HG03196 (cell line): ENCODE results near the gene CCDC116.
"Not testable (repeated sequence)": the region's sequence is repeated elsewhere in the genome, so short reads cannot be mapped to it uniquely, and the experiment has no call there.

Source experiments
- ATAC-seq: cut with Tn5 transposase; IDR thresholded peaks from one replicate; pipeline ENCODE4 v1.9.1; 2021; ENCODE audit not compliant: unreplicated experiment

CCDC116 gene

DNA sequence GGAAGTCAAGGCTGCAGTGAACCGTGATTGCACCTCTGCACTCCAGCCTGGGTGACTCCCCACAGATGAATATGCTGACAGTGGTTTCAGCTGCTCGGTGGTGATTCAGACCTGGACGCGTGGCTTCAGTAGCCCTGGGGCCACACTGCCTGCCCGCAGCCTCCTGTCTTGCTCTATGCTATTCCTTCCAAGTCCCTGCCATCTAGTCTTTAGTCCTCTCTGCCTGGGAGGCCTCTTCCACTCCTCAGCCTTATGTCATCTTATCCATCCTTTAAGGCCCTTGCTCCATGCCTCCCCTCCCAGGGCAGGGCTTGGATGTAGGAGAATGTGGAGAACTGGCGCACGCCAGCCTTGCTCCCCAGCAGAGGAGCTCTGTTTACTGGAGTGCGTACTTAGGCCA lies 25.8 kb upstream of the CCDC116 start:
- ATAC-seq, result no peak

DNA sequence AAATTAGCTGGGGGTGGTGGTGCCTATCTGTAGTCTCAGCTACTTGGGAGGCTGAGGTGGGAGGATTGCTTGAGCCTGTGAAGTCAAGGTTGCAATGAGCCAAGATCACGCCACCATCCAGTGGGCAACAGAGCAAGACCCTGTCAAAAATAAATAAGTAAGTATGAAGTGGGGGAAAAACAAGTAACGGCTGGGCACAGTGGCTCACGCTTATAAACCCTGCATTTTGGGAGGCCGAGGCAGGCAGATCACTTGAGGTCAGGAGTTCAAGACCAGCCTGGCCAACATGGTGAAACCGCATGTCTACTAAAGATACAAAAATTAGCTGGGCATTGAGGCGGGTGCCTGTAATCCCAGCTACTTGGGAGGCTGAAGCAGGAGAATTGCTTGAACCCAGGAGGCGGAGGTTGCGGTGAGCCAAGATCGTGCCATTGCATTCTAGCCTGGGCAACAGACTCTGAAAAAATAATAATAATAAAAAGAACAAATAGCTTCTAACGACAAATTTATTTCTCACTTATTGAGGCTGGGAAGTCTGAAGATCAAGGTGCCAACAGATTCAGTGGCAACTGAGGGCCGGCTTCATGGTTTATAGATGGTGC lies 22.9 kb upstream of the CCDC116 start:
- not testable (repeated sequence) for ATAC-seq

DNA sequence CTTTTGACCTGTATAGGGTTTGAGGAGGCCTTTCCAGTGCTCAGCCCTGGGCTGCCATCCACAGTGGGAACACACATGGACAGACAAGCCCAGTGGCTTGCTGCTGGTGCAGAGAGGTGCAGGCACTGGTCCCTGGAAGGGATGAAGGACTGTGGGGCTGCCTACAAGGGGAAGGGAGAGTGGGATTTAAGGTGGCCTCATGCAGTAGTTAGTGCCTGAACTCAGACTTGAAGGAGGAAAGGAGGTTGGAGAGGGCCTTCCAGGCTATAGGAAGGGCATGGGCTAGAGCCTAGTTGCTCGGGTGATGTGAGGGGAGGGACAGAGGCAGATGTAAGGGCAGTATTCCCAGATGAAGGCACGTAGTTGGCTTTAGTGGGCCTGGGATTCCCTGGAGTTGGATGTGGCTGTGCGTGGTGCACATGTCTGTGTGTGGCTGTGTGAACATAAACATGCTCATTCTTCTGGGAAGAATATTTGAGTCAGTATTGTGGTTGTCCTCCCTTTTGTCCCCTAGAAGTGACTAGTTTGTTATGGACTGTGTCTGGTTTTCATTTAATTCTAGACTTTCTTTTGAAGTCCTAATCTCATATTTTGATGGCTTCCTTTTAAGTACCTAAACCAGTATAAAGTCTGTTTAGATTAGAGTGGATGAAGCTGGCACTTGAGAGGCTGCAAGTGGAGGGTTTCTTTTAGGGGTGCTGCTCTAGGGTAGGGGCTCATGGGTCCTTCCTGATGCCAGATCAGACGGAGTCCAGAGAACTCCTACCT lies 21.2 kb upstream of the CCDC116 start:
- no peak for ATAC-seq

DNA sequence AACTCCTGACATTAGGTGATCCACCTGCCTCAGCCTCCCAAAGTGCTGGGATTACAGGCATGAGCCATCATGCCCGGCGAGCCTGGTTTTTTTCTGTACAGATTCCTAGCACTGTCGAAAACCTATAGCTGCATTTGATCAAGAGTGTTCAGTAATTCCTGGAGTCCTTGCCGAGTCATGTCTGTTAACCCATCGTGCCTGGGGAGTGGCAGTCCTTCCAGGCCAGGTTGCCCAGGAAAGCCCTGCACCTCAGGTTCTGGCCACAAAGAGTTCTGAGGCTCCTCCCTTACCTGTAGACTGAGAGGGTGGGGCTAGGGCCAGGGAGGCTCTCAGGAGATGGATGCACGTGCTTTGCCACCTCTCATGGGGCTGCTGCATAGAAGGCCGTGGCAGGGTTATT lies 19.7 kb upstream of the CCDC116 start:
- no peak for ATAC-seq

DNA sequence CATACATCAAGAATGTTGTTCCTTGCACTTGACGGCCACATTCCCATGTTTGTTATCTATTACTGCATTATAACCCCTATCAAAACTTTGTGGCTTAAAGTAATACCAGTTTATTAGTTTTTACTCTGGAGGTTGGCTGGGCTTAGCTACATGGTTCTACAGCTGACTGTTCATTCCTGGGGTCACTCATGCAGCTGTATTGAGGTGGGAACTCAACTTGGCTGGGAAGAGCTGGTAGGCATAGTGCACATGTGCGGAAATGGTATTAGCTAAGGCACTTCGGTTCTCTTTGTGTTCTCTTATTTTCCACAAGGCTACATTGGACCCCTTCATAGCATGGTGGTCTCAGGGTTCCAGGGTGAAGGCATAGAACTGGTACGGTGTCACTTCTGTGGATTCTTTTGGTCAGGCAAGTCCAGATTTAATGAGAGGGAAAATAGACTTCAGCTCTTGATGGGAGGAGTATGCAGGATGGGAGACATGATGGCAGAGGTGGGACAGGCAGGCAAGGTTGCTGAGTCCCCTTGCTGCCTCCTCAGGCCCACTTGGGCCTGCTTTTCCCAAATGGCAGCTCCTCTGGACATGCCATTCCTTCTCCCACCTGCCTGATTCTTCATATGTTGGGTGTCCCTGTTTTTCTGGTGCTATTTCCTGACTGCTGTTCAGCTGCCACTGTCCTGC lies 18.9 kb upstream of the CCDC116 start:
- no peak for ATAC-seq

DNA sequence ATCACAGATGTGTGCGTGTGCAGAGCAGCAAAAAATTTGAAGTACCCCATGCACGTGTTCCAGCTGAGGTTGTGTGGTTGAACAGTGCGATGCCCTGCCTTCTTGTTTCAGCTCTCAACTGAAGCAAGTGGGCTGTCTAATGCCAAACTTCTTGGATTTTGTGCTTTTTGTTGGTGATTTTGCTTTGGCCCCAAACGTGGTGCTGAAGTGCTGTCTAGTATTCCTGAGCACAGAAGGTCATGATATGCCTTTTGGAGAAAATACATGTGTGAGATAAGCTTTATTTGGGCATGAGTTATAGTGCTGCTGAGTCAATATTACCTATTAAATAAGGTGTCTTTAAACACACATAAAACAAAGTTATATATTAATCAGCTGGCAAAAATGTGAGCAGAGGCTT lies 16.8 kb upstream of the CCDC116 start:
- no peak for ATAC-seq

DNA sequence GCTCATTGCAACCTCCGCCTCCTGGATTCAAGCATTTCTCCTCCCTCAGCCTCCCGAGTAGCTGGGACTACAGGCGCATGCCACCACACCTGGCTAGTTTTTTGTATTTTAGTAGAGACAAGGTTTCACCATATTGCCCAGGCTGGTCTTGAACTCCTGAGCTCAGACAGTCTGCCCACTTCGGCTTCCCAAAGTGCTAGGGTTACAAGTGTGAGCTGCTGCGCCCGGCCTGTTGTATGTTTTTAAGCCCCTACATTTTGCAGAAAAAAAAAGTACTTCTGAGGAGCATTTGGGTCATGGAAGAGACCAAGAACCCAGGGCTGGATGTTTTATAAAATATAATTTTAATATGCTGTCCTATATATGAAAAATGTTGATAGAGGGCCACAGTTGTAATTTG lies 15.2 kb upstream of the CCDC116 start:
- not testable (repeated sequence) for ATAC-seq

DNA sequence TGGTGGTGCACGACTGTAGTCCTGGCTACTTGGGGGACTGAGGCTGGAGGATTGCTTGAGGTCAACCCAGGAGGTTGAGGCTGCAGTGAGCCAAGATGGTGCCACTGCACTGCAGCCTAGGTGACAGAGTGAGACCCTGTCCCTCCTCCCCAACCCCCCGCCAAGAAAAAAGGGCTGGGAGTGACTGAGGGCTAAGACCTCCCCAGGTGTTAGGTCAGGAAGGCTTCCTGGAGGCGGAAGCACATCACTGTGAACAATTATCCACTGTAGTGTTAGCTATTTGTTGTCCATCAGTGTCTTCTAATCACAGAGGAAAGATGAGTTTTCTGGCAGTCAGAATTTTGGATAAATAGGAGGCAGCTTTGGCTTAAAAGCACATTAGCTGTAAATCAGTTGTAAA lies 11.5 kb upstream of the CCDC116 start:
- ATAC-seq, result no peak

DNA sequence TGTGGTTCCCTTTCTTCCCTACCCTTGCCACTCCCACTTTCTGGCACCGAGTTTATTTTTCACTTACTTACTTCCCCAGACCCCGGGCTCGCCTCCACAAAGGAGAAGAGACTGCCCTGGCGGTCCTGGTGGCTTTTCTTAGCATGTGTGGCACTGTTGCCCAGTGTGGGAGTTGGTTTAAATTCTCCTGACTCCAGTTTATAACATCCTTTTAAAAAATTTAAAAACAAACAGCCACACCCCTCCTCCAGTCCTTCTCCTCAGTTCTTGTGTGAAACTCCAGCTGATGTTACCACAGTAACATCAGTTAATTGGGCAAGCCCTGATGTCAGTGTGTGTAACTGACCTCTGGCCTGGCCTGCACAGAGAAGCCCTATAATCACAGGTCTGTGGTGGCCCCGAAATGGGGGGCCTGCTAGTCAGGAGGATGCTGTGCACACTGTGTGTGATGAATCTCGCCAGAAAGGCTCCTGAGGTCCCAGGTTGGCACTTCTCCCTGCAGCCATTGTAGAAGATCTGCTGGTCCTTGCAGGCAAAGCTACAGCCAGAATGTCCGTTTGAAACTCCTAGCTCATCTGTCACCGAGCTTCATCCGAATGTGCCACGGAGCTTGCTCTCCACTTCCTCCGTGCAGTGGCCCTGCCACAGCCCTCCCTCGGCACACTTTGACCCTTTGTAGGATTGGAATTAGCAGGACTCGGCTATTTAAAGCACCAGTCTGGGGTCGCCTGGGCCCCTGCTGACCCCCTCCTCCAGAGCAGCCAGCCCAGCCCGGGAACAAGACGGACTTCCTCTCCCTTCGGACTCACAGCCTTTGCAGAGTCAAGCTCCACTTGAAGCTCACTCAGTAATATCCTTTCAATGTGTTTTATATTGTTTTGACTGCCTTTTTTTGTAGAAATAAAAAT lies 10.3 kb upstream of the CCDC116 start:
- no peak for ATAC-seq

DNA sequence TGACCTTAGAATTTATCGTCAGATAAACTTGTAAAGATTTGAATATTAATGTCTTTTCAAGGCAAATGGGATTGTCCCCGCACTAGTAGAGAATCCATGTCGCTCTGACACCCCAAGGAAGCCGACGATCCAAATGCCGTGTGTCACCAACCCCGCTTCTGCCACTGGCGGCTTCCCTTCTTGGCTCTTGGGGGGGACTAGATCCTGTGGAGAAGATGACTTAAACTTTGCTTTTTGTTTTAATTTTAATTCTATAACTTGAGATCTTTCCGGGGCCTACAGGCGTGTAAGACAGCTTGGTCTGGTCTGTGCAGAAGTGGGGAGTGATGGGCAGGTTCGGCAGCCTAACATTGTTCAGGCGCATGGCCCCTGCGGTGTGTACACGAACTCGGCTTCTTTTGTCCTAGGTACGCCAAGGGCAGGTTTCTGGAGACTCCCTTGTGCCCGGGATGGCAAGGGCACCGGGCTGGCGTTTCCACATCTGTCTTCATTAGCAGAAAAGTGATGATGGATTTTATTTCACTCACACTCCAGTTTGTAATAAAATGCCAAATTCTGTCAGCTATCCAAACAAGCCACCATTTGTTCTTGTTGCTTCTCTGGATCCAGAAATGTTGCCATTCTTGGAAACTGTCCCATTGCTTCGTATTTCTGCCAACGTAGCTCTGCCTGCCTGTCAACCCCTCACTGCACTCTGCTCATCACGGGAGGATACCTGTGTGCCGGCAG lies 9.5 kb upstream of the CCDC116 start:
- no peak for ATAC-seq

DNA sequence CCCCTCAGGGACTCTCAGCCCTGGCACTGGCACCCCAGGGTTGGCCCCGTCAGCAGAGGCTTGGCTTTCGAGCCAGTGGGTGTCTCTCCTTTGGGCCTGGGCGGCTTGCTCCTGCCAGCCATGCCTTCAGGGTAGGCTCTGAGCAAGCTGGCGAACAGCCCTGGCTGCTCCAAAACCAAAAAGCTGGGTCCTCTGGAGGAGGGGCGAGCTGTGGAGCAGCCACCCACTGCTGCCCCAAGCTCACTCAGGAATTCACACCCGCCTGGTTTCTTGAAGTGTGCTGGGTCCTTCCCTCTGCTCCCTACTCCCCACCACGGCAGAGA lies 9.0 kb upstream of the CCDC116 start:
- no peak for ATAC-seq

DNA sequence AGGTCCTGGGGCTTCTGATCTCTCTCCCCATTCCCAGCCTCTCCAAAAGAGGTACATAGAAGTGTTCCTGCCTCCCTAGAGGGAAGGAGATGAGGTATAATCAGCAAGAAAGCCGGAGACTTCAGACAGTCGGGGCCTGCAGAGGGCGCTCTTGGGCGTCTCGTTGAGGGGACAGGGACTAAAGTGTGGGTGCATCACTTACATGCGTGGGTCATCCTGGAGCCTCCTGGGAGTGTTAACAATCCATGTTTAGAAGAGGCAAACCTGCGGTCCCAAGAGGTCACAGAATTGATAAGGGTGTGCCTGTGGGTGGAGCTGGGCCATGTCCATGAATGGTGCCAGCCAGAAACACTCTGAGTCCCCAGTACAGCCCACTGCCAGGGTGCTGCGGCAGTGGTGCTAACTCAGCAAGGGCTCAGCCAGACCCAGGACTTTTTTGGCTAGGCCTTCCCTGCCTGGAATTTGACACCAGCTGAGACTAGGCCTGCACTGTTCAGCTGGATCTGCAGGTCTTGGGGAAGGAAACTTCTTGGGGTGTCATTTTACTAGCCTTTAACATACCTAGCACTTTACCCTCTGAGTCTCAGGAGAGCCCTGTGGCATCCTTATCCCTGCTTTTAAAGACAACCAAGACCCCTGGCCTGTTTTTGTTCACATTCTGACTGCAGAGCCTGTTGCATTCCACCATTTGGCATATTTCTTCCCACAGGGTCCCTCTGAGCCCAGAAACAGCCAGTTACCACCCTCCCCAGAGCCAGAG lies 8.3 kb upstream of the CCDC116 start:
- ATAC-seq, result no peak

DNA sequence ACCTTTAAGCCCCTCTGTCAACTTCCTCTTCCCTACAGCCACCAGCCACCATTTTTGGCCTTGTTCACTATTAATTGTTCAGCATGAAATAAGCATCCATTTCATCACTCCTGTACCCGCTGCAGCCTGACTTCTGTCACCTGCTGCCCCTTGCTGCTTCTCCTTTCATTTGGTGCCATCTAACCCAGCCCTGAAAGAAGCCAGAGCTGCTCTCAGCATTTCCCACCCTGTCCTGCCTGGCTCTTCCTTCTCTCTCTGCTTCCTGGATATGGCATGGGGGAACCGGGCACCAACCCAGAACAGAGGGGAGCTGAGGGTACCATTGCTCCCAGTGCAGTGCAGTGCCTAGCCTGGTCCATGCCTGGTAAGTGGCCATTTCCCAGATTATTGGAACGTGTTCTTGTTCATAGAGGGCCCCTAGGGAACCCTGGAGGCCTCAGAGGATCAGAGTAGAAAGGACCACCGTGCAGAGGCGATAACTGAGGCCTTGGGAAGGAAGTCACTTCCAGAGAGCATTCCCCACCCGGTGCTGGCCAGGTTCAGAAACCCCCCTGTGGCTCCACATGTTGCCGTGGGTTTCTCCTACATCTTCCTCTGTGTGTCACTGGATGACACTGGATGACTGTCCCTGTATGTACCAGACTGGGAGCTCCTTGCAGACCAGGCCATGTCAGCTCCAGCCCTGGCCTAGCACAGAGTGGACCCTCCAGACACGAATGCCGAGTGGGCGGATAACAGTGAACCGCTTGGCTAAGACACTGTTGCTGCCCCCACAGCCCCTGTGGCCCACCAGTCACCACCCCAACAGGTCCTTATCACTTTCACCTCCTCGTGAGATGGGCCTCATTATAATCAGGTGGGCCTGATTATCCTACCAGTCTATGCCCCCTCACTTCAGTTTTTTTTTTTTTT lies 7.4 kb upstream of the CCDC116 start:
- ATAC-seq, result no peak

DNA sequence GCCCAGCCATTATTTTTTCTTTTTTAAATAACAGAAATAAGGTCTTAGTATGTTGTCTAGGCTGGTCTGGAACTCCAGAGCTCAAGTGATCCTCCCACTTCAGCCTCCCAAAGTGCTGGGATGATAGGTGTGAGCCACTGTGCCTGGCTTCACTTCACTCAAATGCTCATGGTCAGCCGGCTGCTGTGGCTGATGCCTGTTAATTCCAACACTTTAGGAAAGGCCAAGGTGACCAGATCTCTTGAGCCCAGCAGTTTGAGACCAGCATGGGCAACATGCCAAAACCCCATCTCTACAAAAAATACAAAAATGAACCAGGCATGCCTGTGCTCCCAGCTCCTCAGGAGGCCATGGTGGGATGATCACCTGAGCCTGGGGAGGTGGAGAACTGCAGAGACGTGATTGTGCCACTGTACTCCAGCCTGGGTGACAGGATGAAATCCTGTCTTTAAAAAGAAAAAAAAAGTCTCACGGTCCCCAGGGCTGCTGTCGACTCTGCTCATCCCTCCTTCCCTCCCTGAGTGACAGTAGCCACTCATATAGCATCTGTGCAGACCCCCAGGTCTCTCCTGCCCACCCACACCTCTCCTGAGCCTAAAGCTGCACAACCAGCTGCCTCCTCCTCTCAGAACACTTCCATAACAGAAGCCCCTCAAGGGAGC lies 6.4 kb upstream of the CCDC116 start:
- ATAC-seq, result no peak

DNA sequence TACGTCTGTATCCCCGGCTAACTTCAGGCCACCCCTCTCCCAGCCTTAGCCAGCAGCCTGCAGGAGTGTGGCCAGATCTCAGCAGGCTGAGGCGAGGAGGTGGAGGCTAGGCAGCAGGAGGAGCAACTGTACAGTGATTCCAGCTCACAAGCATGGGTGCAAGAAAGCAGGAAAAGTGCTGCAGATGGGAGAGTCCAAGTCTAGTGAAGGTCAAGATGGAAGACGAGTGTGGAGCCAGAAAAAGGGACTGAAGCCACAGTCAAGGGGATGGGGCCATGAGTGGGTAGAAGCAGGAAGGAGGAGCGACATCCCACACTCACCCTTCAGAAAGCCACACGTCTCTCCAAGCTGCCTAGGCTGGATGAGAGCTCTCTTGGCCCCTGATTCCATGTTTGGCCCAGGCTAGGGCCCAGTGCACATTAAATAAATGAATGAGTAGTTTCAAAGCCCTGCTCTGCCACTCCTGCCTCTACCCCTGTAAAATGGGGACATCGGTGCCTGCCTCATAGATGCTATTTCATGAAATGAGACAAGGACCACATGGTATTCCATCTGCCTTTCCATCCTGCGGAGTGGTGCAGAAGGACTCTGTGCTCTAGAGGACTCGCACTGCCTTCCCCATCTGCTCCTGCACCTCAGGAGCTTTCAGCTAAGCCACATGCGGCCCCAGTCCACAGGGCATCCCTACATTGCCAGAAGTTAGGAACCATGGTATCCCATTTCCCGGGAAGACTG lies 5.7 kb upstream of the CCDC116 start:
- ATAC-seq, result no peak

DNA sequence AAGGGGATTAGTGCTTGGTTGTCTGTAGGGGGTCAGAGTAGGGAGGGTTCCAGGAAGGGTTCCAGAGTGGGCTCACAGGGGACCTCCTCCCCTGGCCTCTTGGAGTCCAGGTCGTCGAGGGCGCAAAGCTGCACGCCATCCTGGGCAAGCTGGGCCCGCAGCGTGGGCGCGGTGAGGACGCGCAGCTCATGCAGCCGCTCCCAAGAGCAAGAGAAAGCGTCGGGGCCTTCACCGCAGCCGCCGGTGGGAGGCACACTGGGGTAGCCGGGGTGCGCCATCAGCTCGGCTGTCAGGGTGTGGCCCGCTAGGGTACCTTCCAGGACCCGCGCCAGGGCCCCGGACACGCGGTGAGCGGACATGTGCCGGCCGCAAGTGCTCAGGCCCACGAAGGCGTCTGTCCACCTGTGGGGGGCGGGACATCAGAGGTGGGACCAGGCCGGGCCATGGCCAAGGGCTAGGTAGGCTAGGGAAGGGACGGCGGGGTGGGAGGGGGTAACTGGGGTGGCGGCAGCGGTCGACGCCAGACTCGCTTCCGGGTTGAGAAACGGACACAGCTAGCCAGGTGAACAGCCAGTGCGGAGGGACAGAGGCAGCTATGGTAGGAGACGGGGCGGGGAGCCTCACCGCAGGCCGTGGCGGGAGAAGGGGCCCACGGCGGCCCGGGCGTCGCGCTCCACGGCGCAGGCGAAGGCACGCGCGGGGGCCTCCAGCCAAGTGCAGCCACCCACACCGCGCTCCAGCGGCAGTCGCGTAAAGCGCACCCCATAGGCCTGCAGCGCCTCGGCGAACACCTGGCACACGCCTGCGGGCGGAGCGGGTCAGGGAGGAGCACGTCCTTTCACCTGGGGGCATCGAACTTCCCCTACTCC lies 3.9 kb upstream of the CCDC116 start:
- no peak for ATAC-seq
